T-helper 2 cell treated with Interferon-gamma antibody and Interleukin-4, amounts not matched to agents 5 μg/mL and 100 μg/mL, for 36 hours (primary cell): Measurements from ENCODE around the gene SCN10A.

ENCODE experiments used
- DNase-seq: peaks from one replicate; pipeline ENCODE4 v3.0.0; 2021; ENCODE audit warnings: low spot score
- H3K27ac Mint-ChIP-seq: one replicate; pipeline ENCODE4 v1.8.0; 2021; ENCODE audit warnings: mild to moderate bottlenecking, mixed read lengths
- H3K27me3 Mint-ChIP-seq: one replicate; pipeline ENCODE4 v1.8.0; 2021; ENCODE audit warnings: low read depth, mixed read lengths
- H3K36me3 Mint-ChIP-seq: one replicate; pipeline ENCODE4 v1.8.0; 2021; ENCODE audit warnings: low read depth, mixed read lengths
- H3K4me1 Mint-ChIP-seq: one replicate; pipeline ENCODE4 v1.8.0; 2021; ENCODE audit warnings: low read depth, mixed read lengths
- H3K4me3 Mint-ChIP-seq: one replicate; pipeline ENCODE4 v1.8.0; 2022; ENCODE audit warnings: mild to moderate bottlenecking, moderate library complexity, mixed read lengths
- H3K9me3 Mint-ChIP-seq: one replicate; pipeline ENCODE4 v1.8.0; 2021; ENCODE audit warnings: mixed read lengths

Gene SCN10A

GRCh38 chr3:38689346-38689745 lies 126.7 kb downstream of the SCN10A start:
- H3K4me1 Mint-ChIP-seq, result no peaks in the 10 kb centered on the region
- no peak for DNase-seq
- H3K36me3 Mint-ChIP-seq, result no peaks in the 10 kb centered on the region
- no peak overlapping the region for H3K27ac Mint-ChIP-seq
- no peaks in the 10 kb centered on the region for H3K9me3 Mint-ChIP-seq
- peaks cover 2% of the 10 kb centered on the region for H3K27me3 Mint-ChIP-seq
- H3K4me3 Mint-ChIP-seq, result no peak overlapping the region

GRCh38 chr3:38687321-38687720 lies 128.7 kb downstream of the SCN10A start:
- Mint-ChIP-seq H3K27me3 (peaks cover 4% of the 10 kb centered on the region), H3K27ac (no peak overlapping the region), H3K36me3 (no peaks in the 10 kb centered on the region), H3K4me1 (no peaks in the 10 kb centered on the region), H3K4me3 (no peak overlapping the region), H3K9me3 (no peaks in the 10 kb centered on the region)
- DNase-seq, result no peak

- Mint-ChIP-seq H3K27ac (no peak overlapping the region), H3K27me3 (peaks cover 4% of the 10 kb centered on the region), H3K9me3 (no peaks in the 10 kb centered on the region), H3K4me1 (no peaks in the 10 kb centered on the region), H3K4me3 (no peak overlapping the region), H3K36me3 (no peaks in the 10 kb centered on the region)
- DNase-seq, result no peak
These were observed 131.5 kb downstream of the SCN10A start for GRCh38 chr3:38684546-38684945.

- Mint-ChIP-seq H3K4me3 (no peak overlapping the region), H3K27me3 (peaks cover 14% of the 10 kb centered on the region), H3K9me3 (no peaks in the 10 kb centered on the region), H3K27ac (no peak overlapping the region), H3K4me1 (no peaks in the 10 kb centered on the region), H3K36me3 (no peaks in the 10 kb centered on the region)
- DNase-seq, result no peak
These were observed 146.3 kb downstream of the SCN10A start for GRCh38 chr3:38669668-38670067.

- Mint-ChIP-seq H3K4me1 (no peaks in the 10 kb centered on the region), H3K27ac (no peak overlapping the region), H3K27me3 (peaks cover 31% of the 10 kb centered on the region), H3K4me3 (no peak overlapping the region), H3K9me3 (no peaks in the 10 kb centered on the region), H3K36me3 (no peaks in the 10 kb centered on the region)
- no peak for DNase-seq
These were observed 153.5 kb downstream of the SCN10A start for GRCh38 chr3:38662544-38662943.

GRCh38 chr3:38658841-38659240 lies 157.2 kb downstream of the SCN10A start:
- Mint-ChIP-seq H3K27me3 (peaks cover 31% of the 10 kb centered on the region), H3K4me1 (peaks cover 5% of the 10 kb centered on the region), H3K36me3 (no peaks in the 10 kb centered on the region), H3K4me3 (no peak overlapping the region), H3K27ac (no peak overlapping the region), H3K9me3 (no peaks in the 10 kb centered on the region)
- DNase-seq, result no peak

GRCh38 chr3:38657369-38657768 lies 158.6 kb downstream of the SCN10A start:
- peaks cover 33% of the 10 kb centered on the region for H3K27me3 Mint-ChIP-seq
- H3K4me3 Mint-ChIP-seq, result no peak overlapping the region
- H3K36me3 Mint-ChIP-seq, result no peaks in the 10 kb centered on the region
- H3K27ac Mint-ChIP-seq, result no peak overlapping the region
- H3K4me1 Mint-ChIP-seq, result peaks cover 5% of the 10 kb centered on the region
- no peaks in the 10 kb centered on the region for H3K9me3 Mint-ChIP-seq
- DNase-seq, result no peak

- H3K4me1 Mint-ChIP-seq, result peaks cover 5% of the 10 kb centered on the region
- H3K9me3 Mint-ChIP-seq, result no peaks in the 10 kb centered on the region
- no peak overlapping the region for H3K4me3 Mint-ChIP-seq
- no peaks in the 10 kb centered on the region for H3K36me3 Mint-ChIP-seq
- peaks cover 33% of the 10 kb centered on the region for H3K27me3 Mint-ChIP-seq
- peak; percentile 3 for DNase-seq
- no peak overlapping the region for H3K27ac Mint-ChIP-seq
These were observed 160.2 kb downstream of the SCN10A start for GRCh38 chr3:38655708-38656300.

GRCh38 chr3:38653685-38654537 lies 162.1 kb downstream of the SCN10A start:
- H3K27ac Mint-ChIP-seq, result no peak overlapping the region
- no peaks in the 10 kb centered on the region for H3K9me3 Mint-ChIP-seq
- peaks cover 5% of the 10 kb centered on the region for H3K4me1 Mint-ChIP-seq
- peaks cover 33% of the 10 kb centered on the region for H3K27me3 Mint-ChIP-seq
- no peaks in the 10 kb centered on the region for H3K36me3 Mint-ChIP-seq
- DNase-seq, result peak; percentile 1
- H3K4me3 Mint-ChIP-seq, result no peak overlapping the region

- Mint-ChIP-seq H3K4me1 (peaks cover 7% of the 10 kb centered on the region), H3K27me3 (peaks cover 28% of the 10 kb centered on the region), H3K27ac (no peak overlapping the region), H3K9me3 (no peaks in the 10 kb centered on the region), H3K36me3 (no peaks in the 10 kb centered on the region), H3K4me3 (no peak overlapping the region)
- DNase-seq, result no peak
These were observed 163.1 kb downstream of the SCN10A start for GRCh38 chr3:38652934-38653333.

GRCh38 chr3:38651153-38651789 lies 164.7 kb downstream of the SCN10A start:
- no peak overlapping the region for H3K4me3 Mint-ChIP-seq
- peak; percentile 62 for DNase-seq
- H3K27ac Mint-ChIP-seq, result no peak overlapping the region
- H3K9me3 Mint-ChIP-seq, result no peaks in the 10 kb centered on the region
- peaks cover 20% of the 10 kb centered on the region for H3K27me3 Mint-ChIP-seq
- peaks cover 7% of the 10 kb centered on the region for H3K4me1 Mint-ChIP-seq
- no peaks in the 10 kb centered on the region for H3K36me3 Mint-ChIP-seq

GRCh38 chr3:38650248-38650951 lies 165.6 kb downstream of the SCN10A start:
- Mint-ChIP-seq H3K36me3 (no peaks in the 10 kb centered on the region), H3K27ac (no peak overlapping the region), H3K4me1 (peaks cover 2% of the 10 kb centered on the region), H3K9me3 (no peaks in the 10 kb centered on the region), H3K4me3 (no peak overlapping the region), H3K27me3 (peaks cover 13% of the 10 kb centered on the region)
- DNase-seq, result no peak

- Mint-ChIP-seq H3K27ac (no peak within 1 kb of the TSS), H3K4me3 (peak within 1 kb of the TSS; percentile 79), H3K4me1 (peaks cover 2% of the 10 kb centered on the region)
These were observed 166.3 kb downstream of the SCN10A start, which contains the start of gene SCN5A for GRCh38 chr3:38649500-38650247. SCN5A (minus strand) TSS chr3:38649687; CDS start chr3:38633307, 16,380 bp downstream.

More at GRCh38 chr3:38649500-38650247, 166.3 kb downstream of the SCN10A start, which contains the start of gene SCN5A:
- peak; percentile 43 for DNase-seq
- no peaks in the 10 kb centered on the region for H3K9me3 Mint-ChIP-seq
- no peaks in the 10 kb centered on the region for H3K36me3 Mint-ChIP-seq
- peaks cover 12% of the 10 kb centered on the region for H3K27me3 Mint-ChIP-seq
